Panc1 (cell line): ENCODE measurements around the gene CCNK. TPM values are rescaled to one million over a fixed set of nuclear protein-coding genes. Genes with fewer than 3 reads are reported as not detected.

Source experiments
- ATAC-seq: fragments of 200-7000 bp; cut with Tn5 transposase; 2 replicates; pipeline ENCODE4 v1.9.1; 2020; ENCODE audit warnings: mild to moderate bottlenecking, moderate library complexity
- BruUV-seq: library from RNA; stranded (reverse); fragments of 400-500 nt; replicated peaks from 2 replicates; lab custom pipeline; 2021; lab: Mats Ljungman, UMichigan
- CTCF ChIA-PET: fragments of 300-600 bp; sonication (Branson Sonifier 250); formaldehyde crosslinking; loops from one replicate; lab custom pipeline; 2022; ENCODE audit warnings: antibody characterized with exemption; lab: Charles Lee
- POLR2A ChIA-PET: fragments of 300-600 bp; sonication (Branson Sonifier 250); formaldehyde crosslinking; loops from one replicate; lab custom pipeline; 2022; ENCODE audit warnings: antibody characterized with exemption; lab: Charles Lee
- DNase-seq: peaks from one replicate; pipeline ENCODE4 v3.0.0-alpha.2; 2010; ENCODE audit warnings: low read depth, low spot score
- H3K27ac ChIP-seq: 2 replicates; pipeline ENCODE4 v1.5.1; 2011; ENCODE audit warnings: mild to moderate bottlenecking, low read length, inconsistent platforms
- H3K27me3 ChIP-seq: fragments of 200-500 bp; sonication (Bioruptor generic); 2 replicates; pipeline ENCODE4 v1.6.0; 2014; ENCODE audit warnings: low read length, inconsistent platforms; ENCODE audit not compliant: control insufficient read depth, insufficient read depth
- H3K36me3 ChIP-seq: fragments of 200-500 bp; sonication (Bioruptor generic); 2 replicates; pipeline ENCODE4 v1.5.1; 2014; ENCODE audit warnings: inconsistent platforms, mild to moderate bottlenecking, low read length, moderate library complexity; ENCODE audit not compliant: control insufficient read depth, insufficient read depth
- H3K4me1 ChIP-seq: 2 replicates; pipeline ENCODE4 v1.5.1; 2011; ENCODE audit warnings: inconsistent platforms, mild to moderate bottlenecking, low read length, moderate library complexity; ENCODE audit not compliant: control insufficient read depth, insufficient read depth
- H3K4me3 ChIP-seq, 2 experiments: 2 replicates each; pipeline ENCODE4 v1.5.1; 2011 to 2012; ENCODE audit warnings: low read depth in 2 of 2, low read length in 2 of 2, mild to moderate bottlenecking in 2 of 2, inconsistent platforms in 1 of 2, moderate library complexity in 1 of 2
- H3K9me3 ChIP-seq: fragments of 200-500 bp; sonication (Bioruptor generic); 2 replicates; pipeline ENCODE4 v1.5.1; 2014; ENCODE audit warnings: low read depth, mild to moderate bottlenecking, inconsistent platforms, low read length, moderate library complexity; ENCODE audit not compliant: control insufficient read depth, insufficient read depth
- POLR2AphosphoS5 ChIP-seq: IDR thresholded peaks from 2 replicates; pipeline ENCODE4 v1.6.1; 2012; ENCODE audit warnings: mild to moderate bottlenecking, low read depth, low read length, moderate library complexity
- REST ChIP-seq, 2 experiments: IDR thresholded peaks; 2 replicates each; pipeline ENCODE4 v1.6.1; 2011 to 2012; ENCODE audit warnings: low read depth in 2 of 2, control low read depth in 1 of 2, low read length in 1 of 2, mild to moderate bottlenecking in 1 of 2, moderate library complexity in 1 of 2; ENCODE audit not compliant: insufficient read depth in 1 of 2
- SIN3A ChIP-seq: IDR thresholded peaks from 2 replicates; pipeline ENCODE4 v1.6.1; 2012; ENCODE audit warnings: low read depth, mild to moderate bottlenecking, low read length, moderate library complexity, borderline replicate concordance; ENCODE audit not compliant: insufficient read depth
- TCF7L2 ChIP-seq: IDR thresholded peaks from 2 replicates; pipeline ENCODE4 v1.6.1; 2011; ENCODE audit warnings: mild to moderate bottlenecking, low read depth, low read length, inconsistent platforms
- in situ Hi-C: cut with HindIII; loops from 2 replicates; pipeline ENCODE4 v1.10.0; 2016; ENCODE audit warnings: low sequenced_read_pairs, low pct_unique_long_range_greater_than_20kb
- intact Hi-C: fragments of 100-400 bp; cut with micrococcal nuclease; formaldehyde crosslinking; loops from one replicate; pipeline ENCODE4 v1.10.0; 2022; ENCODE audit not compliant: unreplicated experiment
- total RNA-seq: library from RNA; stranded (reverse); gene quantifications from one replicate; pipeline ENCODE4 v1.2.1, GENCODE V29; 2021; ENCODE audit not compliant: unreplicated experiment
- TF ChIP-seq, protein P1 (sequence below): fragments of 450-650 bp; IDR thresholded peaks from 2 replicates; pipeline ENCODE4 v1.5.1; 2017; ENCODE audit warnings: mild to moderate bottlenecking

CCNK gene
- total RNA-seq, 1 experiment from 2014 or later: 47.8 TPM

DNA sequence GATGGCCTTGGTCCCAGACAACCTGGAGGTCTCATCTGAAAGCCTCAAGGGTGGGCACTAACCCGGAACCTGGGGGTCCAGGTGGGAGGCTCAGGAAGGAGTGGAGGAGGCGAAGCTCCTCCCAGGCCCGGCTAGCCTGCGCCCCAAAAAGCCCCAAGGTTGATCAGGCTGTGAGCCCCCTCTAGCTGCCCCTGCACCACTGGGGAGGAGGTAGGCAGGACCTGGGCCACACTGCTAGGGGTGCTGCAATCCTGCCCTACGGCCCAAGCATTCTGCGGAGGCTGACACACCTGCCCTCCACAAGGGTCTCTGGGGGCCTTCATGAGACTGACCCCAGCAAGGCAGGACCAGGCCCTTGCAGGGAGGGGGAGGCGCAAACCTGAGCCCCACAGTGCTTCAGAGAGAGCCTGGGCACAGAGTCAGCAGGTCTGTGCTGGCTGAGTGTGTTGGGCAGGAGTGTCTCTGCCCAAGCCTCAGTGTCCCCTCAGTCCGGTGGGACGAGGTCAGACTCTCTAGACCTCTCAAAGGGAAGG is 70.9 kb downstream of the CCNK start:
- Histone ChIP-seq H3K4me3 (no peak overlapping the region), H3K27ac (no peak overlapping the region), H3K4me1 (peaks cover 56% of the 10 kb centered on the region), H3K27me3 (no peaks in the 10 kb centered on the region), H3K9me3 (no peaks in the 10 kb centered on the region), H3K36me3 (no peaks in the 10 kb centered on the region)
- TF ChIP-seq TCF7L2 (no peak), SIN3A (no peak), POLR2AphosphoS5 (no peak), REST (IDR thresholded peaks at IDR 0.05; ENCODE audit: insufficient read depth in 1 of 2, low read depth in 2 of 2, low read length in 1 of 2) (no peak)
- TF ChIP-seq, protein P1, sequence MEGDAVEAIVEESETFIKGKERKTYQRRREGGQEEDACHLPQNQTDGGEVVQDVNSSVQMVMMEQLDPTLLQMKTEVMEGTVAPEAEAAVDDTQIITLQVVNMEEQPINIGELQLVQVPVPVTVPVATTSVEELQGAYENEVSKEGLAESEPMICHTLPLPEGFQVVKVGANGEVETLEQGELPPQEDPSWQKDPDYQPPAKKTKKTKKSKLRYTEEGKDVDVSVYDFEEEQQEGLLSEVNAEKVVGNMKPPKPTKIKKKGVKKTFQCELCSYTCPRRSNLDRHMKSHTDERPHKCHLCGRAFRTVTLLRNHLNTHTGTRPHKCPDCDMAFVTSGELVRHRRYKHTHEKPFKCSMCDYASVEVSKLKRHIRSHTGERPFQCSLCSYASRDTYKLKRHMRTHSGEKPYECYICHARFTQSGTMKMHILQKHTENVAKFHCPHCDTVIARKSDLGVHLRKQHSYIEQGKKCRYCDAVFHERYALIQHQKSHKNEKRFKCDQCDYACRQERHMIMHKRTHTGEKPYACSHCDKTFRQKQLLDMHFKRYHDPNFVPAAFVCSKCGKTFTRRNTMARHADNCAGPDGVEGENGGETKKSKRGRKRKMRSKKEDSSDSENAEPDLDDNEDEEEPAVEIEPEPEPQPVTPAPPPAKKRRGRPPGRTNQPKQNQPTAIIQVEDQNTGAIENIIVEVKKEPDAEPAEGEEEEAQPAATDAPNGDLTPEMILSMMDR: no peak
- ATAC-seq (no peak), DNase-seq (no peak)
- ChIA-PET POLR2A (no interaction called here), CTCF (interaction anchor here (0.6 kb wide), 1 partner anchor 13 kb away, joined by 3 read pairs; no protein-coding TSS in a partner anchor)
- intact Hi-C loops (no loop called here), in situ Hi-C loops (no loop called here)
- no TSS peak for BruUV-seq

- ChIA-PET CTCF (interaction anchor here (0.6 kb wide), 1 partner anchor 14 kb away, joined by 3 read pairs; no protein-coding TSS in a partner anchor), POLR2A (no interaction called here)
- H3K9me3 ChIP-seq: no peaks in the 10 kb centered on the region
- BruUV-seq: no TSS peak
- no peaks in the 10 kb centered on the region for H3K36me3 ChIP-seq
- ATAC-seq: no peak
- DNase-seq: no peak
- H3K4me1 ChIP-seq: peaks cover 56% of the 10 kb centered on the region
- no peak for TF ChIP-seq TCF7L2
- no peak for TF ChIP-seq REST (IDR thresholded peaks at IDR 0.05; ENCODE audit: insufficient read depth in 1 of 2, low read depth in 2 of 2, low read length in 1 of 2)
- TF ChIP-seq POLR2AphosphoS5: no peak
- no peak for TF ChIP-seq SIN3A
- TF ChIP-seq, protein P1: no peak
- no peak overlapping the region for H3K4me3 ChIP-seq
- no peak overlapping the region for H3K27ac ChIP-seq
- in situ Hi-C loops: no loop called here
- intact Hi-C loops: no loop called here
- H3K27me3 ChIP-seq: no peaks in the 10 kb centered on the region
These were observed 71.5 kb downstream of the CCNK start for GRCh38 chr14:99552572-99553216.
